Measurements from ENCODE around the gene CYCS.

- peak; percentile 84 for TF ChIP-seq RAD21 (IDR thresholded peaks at IDR 0.05; ENCODE audit: low read depth)
- TF ChIP-seq CTCF (IDR thresholded peaks at IDR 0.05 in 2 of 3, conservative IDR thresholded peaks at IDR 0.05 in 1 of 3; ENCODE audit: borderline replicate concordance in 1 of 3, insufficient read depth in 1 of 3, low read depth in 2 of 3, low read length in 2 of 3), result peak; percentile 84 to 92 (median 91)
- no peak for TF ChIP-seq POLR2A (IDR thresholded peaks at IDR 0.05; ENCODE audit: borderline replicate concordance, extremely low read depth, insufficient read depth, insufficient read length)
- no peak for TF ChIP-seq EZH2 (IDR thresholded peaks at IDR 0.05)
- TF ChIP-seq SRF (IDR thresholded peaks at IDR 0.05; ENCODE audit: low read depth), result no peak
- peak; percentile 53 for TF ChIP-seq YY1 (IDR thresholded peaks at IDR 0.05; ENCODE audit: extremely low read depth, insufficient replicate concordance, low read depth, low read length)
- TF ChIP-seq ZBTB33 (IDR thresholded peaks at IDR 0.05; ENCODE audit: extremely low read depth, insufficient replicate concordance, low read length), result no peak
- TF ChIP-seq FOSL1 (IDR thresholded peaks at IDR 0.05; ENCODE audit: low read depth), result no peak
- no peak for TF ChIP-seq ELF1 (IDR thresholded peaks at IDR 0.05; ENCODE audit: borderline replicate concordance, low read depth)
- TF ChIP-seq REST (IDR thresholded peaks at IDR 0.05; ENCODE audit: low read depth), result no peak
- no peak for TF ChIP-seq TCF7L2 (IDR thresholded peaks at IDR 0.05; ENCODE audit: borderline replicate concordance, extremely low read depth, insufficient read depth, insufficient read length)
- no peak for TF ChIP-seq JUND (IDR thresholded peaks at IDR 0.05)
- no peak for TF ChIP-seq MAX (IDR thresholded peaks at IDR 0.05)
- TF ChIP-seq ATF3 (IDR thresholded peaks at IDR 0.05), result no peak
Observed at GRCh38 chr7:25093268-25093826, 31.7 kb downstream of the CYCS start.
